Superior temporal gyrus (tissue), 1 donor: Measurements from ENCODE around the gene MAP2K3.
A peak's percentile ranks its signal among the peaks of the same experiment; 100 is the strongest.
"Not testable (repeated sequence)": the region's sequence is repeated elsewhere in the genome, so short reads cannot be mapped to it uniquely, and the experiment has no call there.

Source experiments
- DNase-seq: peaks from one replicate; pipeline ENCODE4 v3.0.0-alpha.2; 2016; ENCODE audit errors: extremely low spot score

The MAP2K3 gene

GRCh38 chr17:21296097-21297025 is 11.8 kb downstream of the MAP2K3 start:
- DNase-seq: peak; percentile 36

- DNase-seq: no peak
These were observed 12.6 kb downstream of the MAP2K3 start for GRCh38 chr17:21297026-21297520.

GRCh38 chr17:21297597-21297996 is 13.1 kb downstream of the MAP2K3 start:
- DNase-seq: no peak

- no peak for DNase-seq
These were observed 13.8 kb downstream of the MAP2K3 start for GRCh38 chr17:21298056-21298982.

- DNase-seq: no peak
These were observed 14.5 kb downstream of the MAP2K3 start for GRCh38 chr17:21298983-21299519.

GRCh38 chr17:21299981-21300600 is 15.6 kb downstream of the MAP2K3 start:
- DNase-seq: no peak

GRCh38 chr17:21300601-21301571 is 16.4 kb downstream of the MAP2K3 start:
- DNase-seq: no peak

- DNase-seq: no peak
These were observed 17.4 kb downstream of the MAP2K3 start for GRCh38 chr17:21301593-21302550.

- DNase-seq: no peak
These were observed 18.4 kb downstream of the MAP2K3 start for GRCh38 chr17:21302711-21303425.

- no peak for DNase-seq
These were observed 19.0 kb downstream of the MAP2K3 start for GRCh38 chr17:21303441-21304065.

- no peak for DNase-seq
These were observed 19.6 kb downstream of the MAP2K3 start for GRCh38 chr17:21304091-21304490.

- DNase-seq: not testable (repeated sequence)
These were observed 20.1 kb downstream of the MAP2K3 start for GRCh38 chr17:21304551-21305151.

GRCh38 chr17:21305431-21306180 is 21.1 kb downstream of the MAP2K3 start:
- not testable (repeated sequence) for DNase-seq

- DNase-seq: not testable (repeated sequence)
These were observed 22.2 kb downstream of the MAP2K3 start for GRCh38 chr17:21306611-21307272.

GRCh38 chr17:21307273-21307625 is 22.7 kb downstream of the MAP2K3 start:
- not testable (repeated sequence) for DNase-seq

- not testable (repeated sequence) for DNase-seq
These were observed 24.4 kb downstream of the MAP2K3 start for GRCh38 chr17:21308931-21309381.
